DOHH2 (cell line): ENCODE results near the gene RAB10.

ENCODE experiments used
- H3F3A ChIP-seq: fragments of 200-600 bp; sonication (generic), shearing (Covaris generic); 2 replicates; pipeline ENCODE4 v1.6.0; 2016; ENCODE audit warnings: antibody characterized with exemption, mild to moderate bottlenecking; ENCODE audit not compliant: control insufficient read depth, insufficient read depth
- H3K27ac ChIP-seq: fragments of 200-600 bp; sonication (generic); 2 replicates; pipeline ENCODE4 v1.5.1; 2014; ENCODE audit warnings: low read depth, mild to moderate bottlenecking, low read length, moderate library complexity
- H3K27me3 ChIP-seq: fragments of 200-600 bp; sonication (generic); 2 replicates; pipeline ENCODE4 v1.6.1; 2014; ENCODE audit warnings: mild to moderate bottlenecking, low read length, mixed read lengths; ENCODE audit not compliant: control insufficient read depth
- H3K36me3 ChIP-seq: fragments of 200-600 bp; sonication (generic); 2 replicates; pipeline ENCODE4 v1.6.1; 2014; ENCODE audit warnings: mild to moderate bottlenecking, low read length, moderate library complexity, mixed read lengths; ENCODE audit not compliant: control insufficient read depth
- H3K4me1 ChIP-seq: fragments of 200-600 bp; sonication (generic); 2 replicates; pipeline ENCODE4 v1.6.1; 2014; ENCODE audit warnings: mild to moderate bottlenecking, low read length, mixed read lengths; ENCODE audit not compliant: control insufficient read depth
- H3K4me2 ChIP-seq: fragments of 200-600 bp; sonication (generic); 2 replicates; pipeline ENCODE4 v1.6.0; 2014; ENCODE audit warnings: mild to moderate bottlenecking, low read length, moderate library complexity
- H3K4me3 ChIP-seq: fragments of 200-600 bp; sonication (generic); 2 replicates; pipeline ENCODE4 v1.5.1; 2014; ENCODE audit warnings: mild to moderate bottlenecking, low read length, mixed read lengths
- H3K79me2 ChIP-seq: fragments of 200-600 bp; sonication (generic); 2 replicates; pipeline ENCODE4 v1.6.1; 2014; ENCODE audit warnings: mild to moderate bottlenecking, low read length, mixed read lengths; ENCODE audit not compliant: control insufficient read depth
- H3K9me2 ChIP-seq: fragments of 200-600 bp; sonication (generic); replicated peaks from 2 replicates; pipeline ENCODE4 v1.6.1; 2014; ENCODE audit warnings: mild to moderate bottlenecking, low read length, mixed read lengths; ENCODE audit not compliant: control insufficient read depth
- H3K9me3 ChIP-seq: fragments of 200-600 bp; sonication (generic); 2 replicates; pipeline ENCODE4 v1.6.1; 2014; ENCODE audit warnings: antibody characterized with exemption, low read length, mixed read lengths; ENCODE audit not compliant: control insufficient read depth, insufficient read depth
- H4K20me1 ChIP-seq: fragments of 200-600 bp; sonication (generic); 2 replicates; pipeline ENCODE4 v1.6.0; 2014; ENCODE audit warnings: low read depth, mild to moderate bottlenecking, antibody characterized with exemption, low read length, moderate library complexity; ENCODE audit not compliant: control insufficient read depth, insufficient read depth
- CTCF ChIP-seq: fragments of 200-600 bp; sonication (generic); IDR thresholded peaks from one replicate; pipeline ENCODE4 v1.5.1; 2014; ENCODE audit warnings: antibody characterized with exemption, mild to moderate bottlenecking, low read depth, low read length; ENCODE audit not compliant: poor library complexity, severe bottlenecking
- EZH2phosphoT487 ChIP-seq: fragments of 200-600 bp; sonication (generic); IDR thresholded peaks from 2 replicates; pipeline ENCODE4 v1.6.1; 2017; ENCODE audit warnings: borderline replicate concordance, mild to moderate bottlenecking, antibody characterized with exemption, low read length, moderate library complexity, mixed read lengths

The RAB10 gene

GRCh38 chr2:26157580-26157979 lies 123.7 kb downstream of the RAB10 start:
- H3K27me3 ChIP-seq, result no peaks in the 10 kb centered on the region
- no peaks in the 10 kb centered on the region for H3K9me3 ChIP-seq
- H3K4me2 ChIP-seq, result no peak overlapping the region
- no peaks in the 10 kb centered on the region for H4K20me1 ChIP-seq
- H3K79me2 ChIP-seq, result no peaks in the 10 kb centered on the region
- H3K9me2 ChIP-seq, result no peaks in the 10 kb centered on the region
- TF ChIP-seq EZH2phosphoT487 (no peak), CTCF (no peak)
- H3K27ac ChIP-seq, result no peak overlapping the region
- no peaks in the 10 kb centered on the region for H3F3A ChIP-seq
- no peaks in the 10 kb centered on the region for H3K36me3 ChIP-seq
- no peaks in the 10 kb centered on the region for H3K4me1 ChIP-seq
- H3K4me3 ChIP-seq, result no peak overlapping the region

GRCh38 chr2:26161926-26162325 lies 128.0 kb downstream of the RAB10 start:
- H3K4me2 ChIP-seq, result no peak overlapping the region
- no peak overlapping the region for H3K4me3 ChIP-seq
- H3K79me2 ChIP-seq, result no peaks in the 10 kb centered on the region
- no peaks in the 10 kb centered on the region for H3K9me3 ChIP-seq
- H3K9me2 ChIP-seq, result no peaks in the 10 kb centered on the region
- no peak overlapping the region for H3K27ac ChIP-seq
- no peaks in the 10 kb centered on the region for H3F3A ChIP-seq
- H3K36me3 ChIP-seq, result no peaks in the 10 kb centered on the region
- H4K20me1 ChIP-seq, result no peaks in the 10 kb centered on the region
- no peak for TF ChIP-seq EZH2phosphoT487
- TF ChIP-seq CTCF, result no peak
- no peaks in the 10 kb centered on the region for H3K27me3 ChIP-seq
- H3K4me1 ChIP-seq, result no peaks in the 10 kb centered on the region

GRCh38 chr2:26162963-26163362 lies 129.1 kb downstream of the RAB10 start:
- TF ChIP-seq EZH2phosphoT487 (no peak), CTCF (no peak)

GRCh38 chr2:26164231-26164630 lies 130.3 kb downstream of the RAB10 start:
- Histone ChIP-seq H3K4me3 (no peak overlapping the region), H3K4me1 (no peaks in the 10 kb centered on the region), H3K9me2 (no peaks in the 10 kb centered on the region), H3K36me3 (no peaks in the 10 kb centered on the region), H3K27ac (no peak overlapping the region), H3K9me3 (no peaks in the 10 kb centered on the region), H3K79me2 (no peaks in the 10 kb centered on the region), H3F3A (no peaks in the 10 kb centered on the region), H4K20me1 (no peaks in the 10 kb centered on the region), H3K27me3 (no peaks in the 10 kb centered on the region), H3K4me2 (no peak overlapping the region)
- TF ChIP-seq CTCF (no peak), EZH2phosphoT487 (no peak)

More at GRCh38 chr2:26162963-26163362, 129.1 kb downstream of the RAB10 start:
- H3K9me3 ChIP-seq, result no peaks in the 10 kb centered on the region
- H3K27ac ChIP-seq, result no peak overlapping the region
- H3K4me2 ChIP-seq, result no peak overlapping the region
- no peak overlapping the region for H3K4me3 ChIP-seq
- H3K36me3 ChIP-seq, result no peaks in the 10 kb centered on the region
- no peaks in the 10 kb centered on the region for H3K27me3 ChIP-seq
- no peaks in the 10 kb centered on the region for H3K9me2 ChIP-seq
- H4K20me1 ChIP-seq, result no peaks in the 10 kb centered on the region
- H3K4me1 ChIP-seq, result no peaks in the 10 kb centered on the region
- H3K79me2 ChIP-seq, result no peaks in the 10 kb centered on the region
- H3F3A ChIP-seq, result no peaks in the 10 kb centered on the region
